Psoas muscle (tissue), 8 donors: Measurements from ENCODE around the gene LDB3. TPM values are rescaled to one million over a fixed set of nuclear protein-coding genes. Genes with fewer than 3 reads are reported as not detected.

Experiments used
- ATAC-seq, 4 donors: fragments of 200-7000 bp; cut with Tn5 transposase; one replicate each; pipeline ENCODE4 v1.9.1; 2020; ENCODE audit warnings: moderate library complexity in 3 of 4, mild to moderate bottlenecking in 2 of 4
- DNase-seq, 2 donors: peaks; one replicate each; pipeline ENCODE4 v3.0.0-alpha.2; 2020
- H3K27ac ChIP-seq: fragments of 200-600 bp; one replicate; pipeline ENCODE4 v1.8.0; 2022
- H3K27me3 ChIP-seq, 3 donors: fragments of 200-600 bp in 1 of 3; one replicate each; pipeline versions ENCODE4 v1.6.1 to v1.8.0; 2013 to 2022; ENCODE audit warnings: low read length in 2 of 3, mild to moderate bottlenecking in 2 of 3, moderate library complexity in 1 of 3; ENCODE audit not compliant: insufficient read depth in 3 of 3
- H3K36me3 ChIP-seq, 2 donors: fragments of 200-600 bp in 1 of 2; one replicate each; pipeline versions ENCODE4 v1.6.1 to v1.8.0; 2013 to 2022; ENCODE audit warnings: low read depth in 1 of 2, mild to moderate bottlenecking in 1 of 2, moderate library complexity in 1 of 2; ENCODE audit not compliant: insufficient read depth in 1 of 2
- H3K4me1 ChIP-seq: fragments of 200-600 bp; one replicate; pipeline ENCODE4 v1.8.0; 2022
- H3K4me3 ChIP-seq: fragments of 200-600 bp; one replicate; pipeline ENCODE4 v1.8.0; 2022; ENCODE audit warnings: mild to moderate bottlenecking
- H3K9me3 ChIP-seq: fragments of 200-600 bp; one replicate; pipeline ENCODE4 v1.8.0; 2022
- WGBS, 3 donors: extraction: QIAGEN DNeasy Blood & Tissue Kit; methylation state at CpG; one replicate each; pipeline versions ENCODE4 v1.1.6 to v1.1.7; 2013; 5-methylcytosine and 5-hydroxymethylcytosine counted together
- intact Hi-C, 2 donors: fragments of 100-400 bp; cut with DNase I; formaldehyde crosslinking; loops; one replicate each; pipeline versions ENCODE4 v1.11.0 to v1.14.2; 2022
- polyA plus RNA-seq, 3 donors: library from polyadenylated mRNA; stranded (reverse); fragments of 200-250 nt; gene quantifications; one replicate each; pipeline ENCODE4 v1.2.3, GENCODE V29; 2013
- total RNA-seq, 4 donors: library from RNA; stranded (reverse); fragmentation: NEBNext Ultra II Directional in 2 of 4; extraction: Animal tissue kit (Norgen Biotek cat#: 25700) in 2 of 4; gene quantifications; one replicate each; pipeline versions ENCODE4 v1.2.1 to v1.2.4, GENCODE V29; 2021 to 2023
- TF ChIP-seq, protein P1 (sequence below): fragments of 200-600 bp; IDR thresholded peaks from one replicate; pipeline ENCODE4 v1.8.0; 2022; ENCODE audit warnings: antibody characterized with exemption
- donor health status: healthy with polysubstance abuse.
- donor health status: DM: no; HTN: no; CAD: no; lungs with moderate emphysema.
- donor health status: Bipolar disorder and iron deficiency.
- donor health status: healthy.
- donor health status: DM: yes; HTN: yes; CAD: no.
- donor health status: DM: no; HTN: no; CAD: no.
- donor health status: DM: no; HTN: no; CAD: no.
- donor health status: DM: yes; HTN: yes; CAD: no.

The LDB3 gene
- total and polyA plus RNA-seq, 7 donors = 108 to 2,187 (median 615) TPM

DNA sequence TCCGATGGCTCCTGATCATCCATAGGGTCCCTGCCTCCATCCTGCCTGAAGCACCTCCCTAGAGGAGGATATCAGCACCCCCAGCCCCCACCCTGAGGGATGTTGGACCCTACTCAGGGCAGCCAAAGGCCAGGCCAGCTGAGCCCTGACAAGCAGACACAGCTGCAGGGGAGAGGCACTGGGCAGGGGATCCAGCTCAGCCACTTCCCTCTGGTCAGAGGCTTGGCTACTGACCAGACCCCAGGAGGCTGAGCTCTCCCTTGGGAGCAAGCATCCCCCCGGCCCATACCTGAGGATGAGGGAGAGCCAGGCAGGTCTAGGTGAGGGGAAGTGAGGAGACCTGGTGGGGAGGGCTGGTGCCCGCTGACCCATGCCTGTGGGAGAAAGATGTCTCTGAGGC, 6.6 kb downstream of the LDB3 start:
- peaks cover 84% of the 10 kb centered on the region for H3K4me1 ChIP-seq
- WGBS, 3 donors = 24 to 36% (median 26%) methylated on average over 2 to 3 of the region's 3 CpGs
- intact Hi-C loops = no loop called here
- H3K9me3 ChIP-seq = no peaks in the 10 kb centered on the region
- H3K36me3 ChIP-seq = peaks cover 0 to 14% of the 10 kb centered on the region in 2 donors
- ATAC-seq (peak; percentile 24 to 39 (median 37)), DNase-seq (peak; percentile 56 to 81)
- peak overlapping the region; percentile 69 for H3K4me3 ChIP-seq
- TF ChIP-seq, protein P1, sequence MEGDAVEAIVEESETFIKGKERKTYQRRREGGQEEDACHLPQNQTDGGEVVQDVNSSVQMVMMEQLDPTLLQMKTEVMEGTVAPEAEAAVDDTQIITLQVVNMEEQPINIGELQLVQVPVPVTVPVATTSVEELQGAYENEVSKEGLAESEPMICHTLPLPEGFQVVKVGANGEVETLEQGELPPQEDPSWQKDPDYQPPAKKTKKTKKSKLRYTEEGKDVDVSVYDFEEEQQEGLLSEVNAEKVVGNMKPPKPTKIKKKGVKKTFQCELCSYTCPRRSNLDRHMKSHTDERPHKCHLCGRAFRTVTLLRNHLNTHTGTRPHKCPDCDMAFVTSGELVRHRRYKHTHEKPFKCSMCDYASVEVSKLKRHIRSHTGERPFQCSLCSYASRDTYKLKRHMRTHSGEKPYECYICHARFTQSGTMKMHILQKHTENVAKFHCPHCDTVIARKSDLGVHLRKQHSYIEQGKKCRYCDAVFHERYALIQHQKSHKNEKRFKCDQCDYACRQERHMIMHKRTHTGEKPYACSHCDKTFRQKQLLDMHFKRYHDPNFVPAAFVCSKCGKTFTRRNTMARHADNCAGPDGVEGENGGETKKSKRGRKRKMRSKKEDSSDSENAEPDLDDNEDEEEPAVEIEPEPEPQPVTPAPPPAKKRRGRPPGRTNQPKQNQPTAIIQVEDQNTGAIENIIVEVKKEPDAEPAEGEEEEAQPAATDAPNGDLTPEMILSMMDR = no peak
- peak overlapping the region; percentile 92 for H3K27ac ChIP-seq
- H3K27me3 ChIP-seq = no peaks in the 10 kb centered on the region

DNA sequence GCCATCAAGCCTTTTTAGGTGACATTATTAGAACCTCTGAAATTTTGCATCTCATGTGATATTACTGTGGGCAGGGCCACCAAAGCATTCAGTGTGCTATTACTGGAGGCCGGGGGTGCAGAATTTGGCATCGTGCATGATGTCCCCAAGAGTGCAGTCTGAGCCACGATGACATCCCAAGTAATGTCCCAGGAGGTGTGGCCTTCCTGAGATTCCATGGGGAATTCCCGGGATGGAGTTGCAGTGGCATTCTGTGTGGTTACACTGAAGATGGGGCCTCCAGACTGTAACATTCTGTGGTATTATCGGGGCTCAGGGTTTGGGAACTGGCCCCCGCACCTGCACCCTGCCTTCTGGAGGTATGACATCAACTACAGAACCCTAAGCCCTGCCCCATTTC, 9.1 kb downstream of the LDB3 start:
- H3K4me3 ChIP-seq = no peak overlapping the region
- H3K4me1 ChIP-seq = peaks cover 98% of the 10 kb centered on the region
- peaks cover 0 to 39% of the 10 kb centered on the region in 2 donors for H3K36me3 ChIP-seq
- TF ChIP-seq, protein P1 = no peak
- H3K9me3 ChIP-seq = no peaks in the 10 kb centered on the region
- ATAC-seq (no peak), DNase-seq (no peak)
- no peaks in the 10 kb centered on the region for H3K27me3 ChIP-seq
- H3K27ac ChIP-seq = peak overlapping the region; percentile 92
- 23 to 52% (median 29%) methylated on average over 6 of the region's 6 CpGs for WGBS, 3 donors
- intact Hi-C loops = no loop called here

DNA sequence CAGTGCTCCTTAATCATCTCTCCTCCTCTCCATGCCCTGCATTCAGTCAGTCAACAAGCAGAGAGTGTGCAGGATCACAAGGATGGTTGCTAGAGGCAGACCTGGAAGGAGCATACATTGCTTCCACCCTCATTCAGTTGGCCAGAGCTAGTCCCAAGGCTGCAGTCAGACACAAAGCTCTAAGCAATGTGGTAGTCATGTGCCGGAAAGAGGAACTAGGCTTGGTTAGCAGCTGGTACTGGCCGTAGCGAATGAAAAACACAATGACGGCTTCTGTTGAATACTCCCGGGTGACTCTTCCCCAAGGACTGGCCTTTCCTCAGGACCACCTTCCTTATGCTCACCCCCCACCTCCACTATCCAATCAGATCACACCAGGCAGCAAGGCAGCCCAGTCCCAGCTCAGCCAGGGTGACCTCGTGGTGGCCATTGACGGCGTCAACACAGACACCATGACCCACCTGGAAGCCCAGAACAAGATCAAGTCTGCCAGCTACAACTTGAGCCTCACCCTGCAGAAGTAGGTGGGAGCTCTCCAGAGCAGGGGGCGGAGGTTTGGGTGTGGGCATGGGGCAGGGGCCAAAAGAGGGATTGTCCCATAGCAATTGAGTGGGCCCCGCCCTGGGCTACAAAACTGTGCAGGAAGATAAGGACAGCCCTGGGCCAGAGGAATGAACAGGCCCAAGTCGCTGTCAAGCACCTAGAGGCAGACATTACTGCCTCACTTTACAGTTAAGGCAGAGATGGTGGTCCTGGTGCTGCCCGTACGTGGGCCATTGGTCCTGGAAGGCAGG, 10.9 kb downstream of the LDB3 start:
- Histone ChIP-seq H3K9me3 (no peaks in the 10 kb centered on the region), H3K27ac (peak overlapping the region; percentile 92), H3K4me1 (peaks cover 96% of the 10 kb centered on the region), H3K36me3 (peaks cover 0 to 50% of the 10 kb centered on the region in 2 donors), H3K4me3 (no peak overlapping the region), H3K27me3 (no peaks in the 10 kb centered on the region)
- WGBS, 3 donors = 42 to 62% (median 43%) methylated on average over 13 of the region's 13 CpGs
- ATAC-seq (peak in 2 of 4 donors; percentile 12 to 14), DNase-seq (no peak)
- TF ChIP-seq, protein P1 = no peak
- intact Hi-C loops = no loop called here

DNA sequence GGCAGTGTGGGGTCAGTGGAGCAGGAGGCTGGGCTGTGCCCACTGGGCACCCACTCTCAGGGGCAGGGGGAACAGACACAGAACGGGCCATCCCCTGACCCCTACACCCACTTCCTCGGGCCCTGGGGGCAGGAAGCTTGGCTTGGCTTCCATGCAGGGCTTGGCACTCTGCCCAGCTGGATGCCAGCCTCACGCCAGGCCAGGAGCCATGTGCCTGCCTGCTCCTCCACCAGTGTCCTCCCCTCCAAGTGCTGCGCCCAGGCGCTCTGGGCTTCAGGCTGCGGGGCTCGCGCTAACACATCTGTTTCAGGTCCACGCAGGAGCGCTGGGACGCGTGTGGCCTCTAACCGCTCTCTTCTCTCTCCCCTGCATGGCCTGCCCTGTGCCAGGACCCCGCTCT, 12.7 kb downstream of the LDB3 start:
- Histone ChIP-seq H3K27me3 (no peaks in the 10 kb centered on the region), H3K4me1 (peaks cover 97% of the 10 kb centered on the region), H3K4me3 (peak overlapping the region; percentile 7), H3K9me3 (no peaks in the 10 kb centered on the region), H3K36me3 (peaks cover 0 to 57% of the 10 kb centered on the region in 2 donors), H3K27ac (peak overlapping the region; percentile 92)
- DNase-seq (peak; percentile 60 to 87), ATAC-seq (peak; percentile 39 to 61 (median 54))
- TF ChIP-seq, protein P1 = no peak
- 28 to 47% (median 32%) methylated on average over 10 to 14 of the region's 14 CpGs for WGBS, 3 donors
- intact Hi-C loops = no loop called here
